ENCODE results near the gene KIAA1217.
"Not testable (repeated sequence)": the region's sequence is repeated elsewhere in the genome, so short reads cannot be mapped to it uniquely, and the experiment has no call there.

Gene KIAA1217

DNA sequence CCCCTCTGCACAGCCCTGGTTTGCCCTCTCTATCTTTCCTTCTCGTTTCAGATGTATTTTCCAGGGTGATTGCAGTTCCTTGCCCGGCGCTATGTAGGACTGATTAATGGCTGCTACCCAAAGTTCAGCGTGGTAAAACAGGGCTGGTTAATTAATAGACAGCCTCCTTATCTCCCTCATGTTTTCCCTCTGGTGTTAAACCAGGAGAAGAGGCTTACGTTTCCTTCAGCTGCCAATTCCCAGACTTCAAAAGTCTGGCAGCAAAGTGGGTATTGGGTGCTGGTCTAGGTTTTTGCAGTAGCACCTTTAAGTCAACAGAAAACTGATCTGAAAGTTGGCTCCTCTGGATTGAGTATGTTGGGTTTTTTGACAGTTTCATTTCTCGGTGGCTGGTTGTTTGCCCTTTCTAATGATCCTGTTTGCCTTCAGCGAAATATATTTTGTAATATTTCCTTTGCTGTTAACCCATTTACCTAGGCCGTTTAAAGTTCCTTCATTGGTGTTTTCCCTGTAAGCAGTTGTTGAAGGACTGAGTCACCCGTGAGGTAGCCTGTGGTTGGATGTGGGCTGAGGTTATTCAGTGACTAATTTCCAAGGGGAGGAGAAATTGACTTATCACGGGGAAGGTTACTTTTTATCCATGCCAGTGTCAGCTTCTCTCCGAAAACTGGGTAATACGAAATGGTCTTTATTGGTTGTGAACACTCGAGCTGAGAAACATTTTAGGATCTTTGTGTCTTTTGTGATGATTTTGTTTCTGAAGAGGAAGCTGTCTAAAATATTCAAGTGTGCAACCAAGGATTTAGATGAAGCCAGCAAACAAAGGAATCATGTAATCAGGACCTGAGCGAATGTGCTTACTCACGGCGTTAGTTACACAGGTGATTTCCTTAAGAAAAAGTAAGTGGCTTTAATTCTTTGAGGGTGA, 257.2 kb downstream of the KIAA1217 start:
- DNase-seq (ENCODE audit: low read depth) = no peak

DNA sequence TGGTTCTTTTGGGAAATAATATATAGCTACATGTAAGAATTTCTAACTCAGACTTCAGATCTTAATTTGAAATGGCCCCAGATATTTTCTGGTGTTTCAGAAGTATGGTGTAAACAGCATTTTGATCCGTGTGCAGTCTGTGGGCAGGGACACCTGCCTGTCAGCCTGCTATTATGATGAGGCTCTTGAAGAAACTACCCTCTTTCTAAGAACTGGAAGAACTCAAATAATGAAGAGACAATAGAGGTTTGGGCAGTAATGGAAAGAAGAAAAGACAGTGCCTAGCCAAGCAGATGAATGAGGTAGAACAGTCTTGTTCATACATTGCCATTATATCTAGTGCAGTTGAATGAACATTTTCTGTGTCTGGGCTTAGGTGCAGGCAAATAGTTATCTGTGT, 258.2 kb downstream of the KIAA1217 start:
- no peak for DNase-seq (ENCODE audit: low read depth)

DNA sequence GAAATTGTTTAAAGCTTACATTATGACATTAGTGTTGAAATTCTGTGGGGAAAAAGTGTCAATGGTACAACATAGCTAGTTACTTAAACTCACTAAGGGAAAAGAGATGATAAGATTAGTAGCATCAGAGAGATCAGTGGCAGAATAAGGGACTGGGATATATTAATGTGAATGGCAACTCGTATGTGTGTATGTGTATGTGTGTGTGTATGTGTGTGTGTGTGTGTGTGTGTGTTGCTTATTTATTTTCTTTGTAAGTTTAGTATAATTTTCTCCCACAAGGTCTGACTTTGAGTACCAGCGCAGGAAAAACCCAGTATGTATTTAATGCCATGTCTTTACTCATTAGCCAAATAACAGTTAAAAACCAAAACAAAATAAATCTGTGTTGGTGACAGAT, 258.7 kb downstream of the KIAA1217 start:
- DNase-seq (ENCODE audit: low read depth) = no peak

DNA sequence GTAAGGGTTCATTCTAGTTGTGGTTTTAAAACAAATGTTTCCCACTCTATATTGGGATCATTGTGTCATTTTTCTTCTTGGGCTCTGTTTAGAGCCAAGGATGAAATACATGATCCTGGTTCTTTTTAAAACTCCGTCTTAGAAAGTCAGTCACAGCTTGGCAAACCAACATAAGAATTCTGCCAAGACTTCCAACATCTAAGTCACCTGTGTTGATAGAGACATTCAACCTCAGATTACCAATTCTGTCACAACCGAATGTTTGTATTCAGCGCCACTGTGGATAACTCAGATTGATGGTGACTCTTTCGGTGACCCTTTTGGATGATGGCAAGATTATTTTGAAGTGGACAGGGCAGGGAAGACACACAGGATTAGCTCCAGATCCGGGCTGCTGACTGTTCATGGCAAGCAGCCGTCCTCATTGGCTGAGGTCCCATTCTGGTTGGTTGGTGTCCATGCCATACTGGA, 259.4 kb downstream of the KIAA1217 start:
- no peak for DNase-seq (ENCODE audit: low read depth)

DNA sequence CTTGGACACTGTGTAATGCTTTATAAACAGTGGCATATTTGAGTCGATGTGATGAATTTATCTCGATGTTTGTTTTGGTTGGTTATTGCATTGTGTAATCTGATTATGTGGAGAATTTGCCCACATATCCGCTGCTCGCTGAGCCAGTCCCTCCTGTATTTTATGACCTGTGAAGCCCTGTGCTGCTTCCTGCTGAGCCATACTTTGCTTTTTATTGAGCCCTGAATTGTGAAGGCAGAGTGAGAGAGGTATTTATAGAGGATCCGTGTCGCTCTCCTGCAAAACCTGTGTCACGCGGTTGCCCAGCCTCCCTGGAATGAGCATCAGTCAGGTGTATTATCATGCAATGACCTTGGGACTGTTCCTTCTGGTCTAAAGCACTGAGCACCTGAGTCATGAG, 261.1 kb downstream of the KIAA1217 start:
- DNase-seq (ENCODE audit: low read depth) = no peak

DNA sequence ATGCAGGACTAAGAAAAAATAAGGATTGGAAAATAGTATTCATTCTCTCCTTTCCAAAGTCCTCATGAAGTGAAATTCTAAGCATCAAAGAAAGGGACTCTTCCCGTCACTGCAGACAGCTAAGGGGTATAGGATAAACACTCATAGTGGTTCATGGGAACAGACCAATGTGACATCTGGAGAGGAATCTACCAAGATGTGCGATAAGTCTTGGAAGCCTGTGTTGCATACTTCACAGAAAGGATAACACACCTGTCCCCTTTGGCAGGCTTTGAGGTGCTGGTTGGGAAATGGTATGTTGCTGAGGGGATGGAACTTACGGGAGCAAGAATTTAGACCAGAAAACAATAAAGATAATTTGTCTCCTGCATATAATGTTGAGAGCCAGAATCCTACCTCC, 266.7 kb downstream of the KIAA1217 start:
- no peak for DNase-seq (ENCODE audit: low read depth)

DNA sequence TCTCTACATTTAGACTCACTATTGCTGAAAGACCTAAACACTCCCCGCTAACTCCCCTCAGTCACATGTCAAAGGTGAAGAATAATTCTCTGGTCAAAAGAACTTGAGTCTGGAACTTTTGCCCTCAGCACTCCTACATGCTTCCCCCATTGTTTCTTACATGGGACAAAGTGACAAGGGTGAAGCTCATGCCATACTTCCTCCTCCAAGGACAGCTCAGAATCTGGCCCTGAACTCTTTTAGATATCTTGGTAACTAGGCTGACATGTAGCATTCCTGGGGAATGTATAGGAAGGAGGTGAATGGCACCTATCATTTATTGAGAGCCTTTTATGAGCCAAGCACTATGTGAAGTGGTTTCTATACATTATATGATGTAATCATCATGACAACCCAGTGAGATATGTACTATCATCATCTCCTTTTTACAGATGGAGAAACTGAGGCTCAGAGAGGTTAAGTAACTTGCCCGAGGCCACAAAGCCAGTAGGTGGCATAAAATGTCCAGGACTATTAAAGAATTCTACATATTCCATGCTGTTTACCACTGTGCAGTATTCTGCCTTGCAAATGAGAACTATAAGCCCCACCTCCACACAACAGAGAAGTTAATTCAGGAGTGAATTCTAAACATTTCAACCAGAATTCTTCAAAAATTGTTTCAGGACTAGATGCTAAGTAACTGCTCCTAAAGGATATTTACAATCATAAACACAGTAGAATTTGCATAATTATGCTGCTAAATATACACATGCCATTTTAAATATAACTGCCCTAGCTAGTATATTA, 268.2 kb downstream of the KIAA1217 start:
- no peak for DNase-seq (ENCODE audit: low read depth)

DNA sequence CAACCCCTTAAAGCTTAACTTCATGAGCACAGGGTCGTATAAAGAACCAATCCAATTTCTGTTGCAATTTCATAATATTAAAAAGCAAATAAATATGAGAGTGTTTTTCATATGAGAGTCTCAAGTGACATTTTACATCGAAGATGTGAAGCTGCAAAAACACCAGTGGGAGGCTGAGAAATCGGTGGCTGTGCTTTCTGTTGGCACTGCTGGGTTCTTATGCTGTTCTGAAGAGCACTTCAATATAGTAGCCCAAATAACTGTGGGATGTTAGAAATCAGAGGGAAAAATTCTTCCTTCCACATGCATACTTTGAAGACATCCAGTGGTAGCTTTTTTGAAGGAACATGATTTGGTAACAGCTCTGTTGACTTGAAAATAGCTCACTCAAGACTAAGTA, 269.0 kb downstream of the KIAA1217 start:
- no peak for DNase-seq (ENCODE audit: low read depth)

DNA sequence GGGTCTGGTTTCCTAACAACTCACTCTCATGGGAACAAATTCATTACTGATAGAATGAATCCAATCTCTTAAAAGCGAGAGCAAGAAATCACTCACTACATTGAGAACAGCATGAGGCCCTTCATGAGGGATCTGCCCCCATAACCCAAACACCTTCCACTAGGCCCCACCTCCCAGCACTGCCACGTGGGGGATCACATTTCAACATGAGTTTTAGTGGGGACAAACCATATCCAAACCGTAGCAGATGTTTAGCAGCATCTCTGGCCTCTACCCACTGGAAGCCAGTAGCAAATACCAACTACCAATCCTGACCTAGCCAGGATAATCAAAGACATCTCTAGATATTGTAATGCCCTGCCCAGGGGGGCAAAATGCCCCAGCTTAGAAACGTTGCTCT, 270.9 kb downstream of the KIAA1217 start:
- DNase-seq (ENCODE audit: low read depth) = no peak

DNA sequence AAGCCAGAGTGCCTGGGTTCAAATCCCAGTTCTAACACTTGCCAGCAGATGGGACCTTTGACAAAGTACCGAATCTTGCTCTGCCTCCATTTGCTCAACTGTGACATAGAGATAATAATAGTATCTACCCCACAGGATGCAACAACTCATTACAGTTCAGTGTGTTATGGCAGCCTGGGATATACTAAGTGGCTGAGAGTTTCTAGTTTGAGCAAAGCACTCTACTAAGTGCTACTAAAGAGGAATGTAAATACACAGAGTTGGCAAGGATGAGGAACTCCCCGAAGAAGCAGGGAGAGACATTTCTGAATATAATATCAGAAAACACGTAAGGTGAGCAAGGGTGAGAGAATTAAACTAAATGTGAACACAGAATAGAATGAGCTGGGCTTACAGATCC, 271.5 kb downstream of the KIAA1217 start:
- no peak for DNase-seq (ENCODE audit: low read depth)

DNA sequence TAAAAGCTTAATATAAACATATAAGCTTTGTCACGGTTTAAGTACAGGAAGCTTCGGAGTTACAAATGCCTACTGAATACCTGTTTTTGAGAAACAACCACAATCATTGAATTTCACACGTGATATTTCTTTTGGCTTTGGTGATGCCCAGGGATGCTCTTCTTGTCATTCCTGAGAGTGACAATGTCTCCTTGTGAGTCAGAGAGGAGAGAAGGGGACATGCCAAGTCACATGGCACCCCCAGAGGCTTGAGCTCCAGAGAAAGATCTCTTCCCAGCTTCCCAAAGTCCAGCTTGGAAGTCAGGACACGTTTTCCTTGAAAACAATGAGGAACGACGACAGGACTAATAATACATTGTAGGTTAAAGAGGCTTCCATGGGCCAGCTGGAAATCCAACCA, 272.3 kb downstream of the KIAA1217 start:
- no peak for DNase-seq (ENCODE audit: low read depth)

DNA sequence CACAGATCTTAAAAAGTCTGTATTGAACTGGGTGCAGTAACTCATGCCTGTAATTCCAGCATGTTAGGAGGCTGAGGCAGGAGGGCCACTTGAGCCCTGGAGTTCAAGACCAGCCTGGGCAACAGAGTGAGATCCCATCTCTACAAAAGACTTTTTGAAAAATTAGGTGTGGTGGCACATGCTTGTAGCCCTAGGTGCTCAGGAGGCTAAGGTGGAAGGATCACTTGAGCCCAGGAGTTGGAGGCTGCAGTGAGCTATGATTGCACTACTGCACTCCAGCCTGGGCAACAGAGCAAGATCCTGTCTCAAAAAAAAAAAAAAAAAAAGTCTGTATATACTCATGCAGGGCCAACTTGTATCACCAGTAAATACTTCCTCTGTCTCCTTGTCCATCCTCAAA, 273.8 kb downstream of the KIAA1217 start:
- DNase-seq (ENCODE audit: low read depth) = not testable (repeated sequence)

DNA sequence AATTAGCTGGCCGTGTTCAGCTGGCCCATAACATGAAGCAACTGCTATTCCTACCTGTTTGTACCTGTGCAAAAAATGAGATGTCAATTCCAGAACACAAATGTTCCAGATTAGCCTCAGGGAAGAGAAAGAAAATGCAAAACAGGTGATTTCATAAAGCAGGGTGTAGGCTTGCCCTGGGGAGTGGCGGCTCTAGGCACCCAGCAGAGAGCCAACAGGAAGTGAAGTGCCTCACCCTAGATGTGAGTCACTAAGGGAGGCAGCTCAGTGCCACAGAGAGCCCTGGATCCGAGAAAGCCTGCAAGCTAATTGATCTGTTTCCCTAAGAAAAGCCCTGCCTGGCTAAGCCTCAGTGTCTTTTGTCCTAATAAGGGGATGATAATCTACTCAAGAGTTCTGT, 274.8 kb downstream of the KIAA1217 start:
- no peak for DNase-seq (ENCODE audit: low read depth)

DNA sequence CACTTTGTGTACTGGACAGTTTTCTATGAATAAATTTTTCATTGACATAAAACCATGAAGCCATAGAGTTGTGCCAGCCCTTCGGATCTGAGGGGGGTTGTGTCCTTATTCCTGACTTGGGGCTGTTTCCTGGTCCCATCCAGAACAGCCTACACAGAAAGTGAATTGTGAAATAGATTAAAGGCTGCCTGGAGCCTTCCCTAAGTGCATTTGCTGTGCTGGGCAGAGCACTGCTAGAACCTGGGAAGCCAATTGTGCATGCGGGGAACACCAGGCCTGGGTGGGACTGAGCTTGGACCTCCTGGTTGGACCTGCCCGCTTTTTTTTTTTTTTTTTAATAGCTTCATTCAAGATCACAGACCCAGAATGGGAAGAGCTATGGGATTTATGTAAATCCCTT, 275.8 kb downstream of the KIAA1217 start:
- DNase-seq (ENCODE audit: low read depth) = no peak

DNA sequence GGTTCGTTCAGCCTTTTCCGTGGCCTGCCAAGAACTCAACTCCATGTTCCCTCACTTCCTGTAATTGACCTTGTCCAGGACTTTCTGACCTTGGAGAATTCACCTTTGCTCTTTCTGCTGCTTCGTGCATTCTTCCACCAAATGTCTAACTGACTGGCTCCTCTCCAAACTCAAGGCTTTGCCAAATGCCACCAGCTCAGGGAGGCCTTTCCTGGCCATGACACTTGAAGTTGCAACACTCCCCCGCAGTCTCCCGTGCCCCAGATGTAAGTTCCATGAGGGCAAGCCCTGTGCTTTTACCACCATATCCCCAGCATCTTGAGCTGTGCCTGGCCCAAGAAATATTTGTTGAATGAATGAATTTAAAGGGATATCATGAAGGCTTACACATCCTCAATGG, 276.4 kb downstream of the KIAA1217 start:
- DNase-seq (ENCODE audit: low read depth) = no peak

DNA sequence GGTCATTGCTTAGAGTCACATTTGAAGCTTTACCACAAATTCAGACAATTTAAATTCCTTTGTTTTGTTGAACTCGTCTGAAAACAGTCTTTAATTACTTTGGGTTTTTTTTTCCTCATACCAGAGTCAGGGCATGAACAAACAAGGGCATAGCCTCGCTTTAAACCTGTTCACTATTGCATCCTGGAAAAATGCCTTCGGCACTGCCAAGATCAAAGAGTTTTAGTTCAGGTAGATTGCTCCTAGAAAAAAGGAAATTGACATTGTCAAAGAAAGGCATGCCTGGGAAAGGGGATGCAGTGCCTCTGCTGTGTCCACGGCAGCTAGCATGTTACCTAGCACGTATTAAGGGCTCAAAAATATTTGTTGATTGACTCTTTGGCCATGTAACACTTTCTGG, 279.7 kb downstream of the KIAA1217 start:
- no peak for DNase-seq (ENCODE audit: low read depth)

DNA sequence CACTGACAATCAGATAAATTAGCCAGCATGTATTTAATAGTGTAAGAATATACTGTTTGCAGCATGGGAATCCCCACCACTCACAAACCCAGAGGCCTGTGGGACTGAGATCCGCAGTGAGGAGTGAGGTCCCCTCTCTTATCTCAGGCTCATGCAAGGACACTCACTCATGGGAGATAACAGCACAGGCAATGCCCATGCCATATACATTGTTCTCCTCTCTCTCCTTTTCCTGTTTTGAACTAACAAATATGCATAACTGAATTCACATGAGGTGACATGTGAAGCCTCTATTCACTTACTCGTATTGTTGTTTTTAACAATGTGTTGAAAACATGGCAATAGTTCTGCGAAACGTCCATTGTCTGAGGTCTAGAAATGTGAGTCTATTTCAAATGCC, 284.2 kb downstream of the KIAA1217 start:
- no peak for DNase-seq (ENCODE audit: low read depth)

DNA sequence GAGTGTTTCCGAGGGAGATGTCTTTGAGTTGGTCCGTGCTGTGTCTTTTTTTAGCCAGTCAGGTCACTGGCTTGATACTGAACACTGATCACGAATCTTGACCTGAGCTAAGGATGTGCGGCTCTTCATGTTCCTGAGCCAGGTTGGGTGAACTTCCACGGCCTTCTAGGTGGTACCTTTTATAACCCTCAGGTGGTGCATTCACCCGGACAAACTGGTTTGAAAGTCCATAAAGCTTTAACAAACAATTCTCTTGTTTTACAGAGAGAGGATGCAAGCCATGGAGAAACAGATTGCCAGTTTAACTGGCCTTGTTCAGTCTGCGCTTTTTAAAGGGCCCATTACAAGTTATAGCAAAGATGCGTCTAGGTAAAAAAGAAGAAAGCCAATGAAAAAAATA, 285.3 kb downstream of the KIAA1217 start:
- DNase-seq (ENCODE audit: low read depth) = no peak

DNA sequence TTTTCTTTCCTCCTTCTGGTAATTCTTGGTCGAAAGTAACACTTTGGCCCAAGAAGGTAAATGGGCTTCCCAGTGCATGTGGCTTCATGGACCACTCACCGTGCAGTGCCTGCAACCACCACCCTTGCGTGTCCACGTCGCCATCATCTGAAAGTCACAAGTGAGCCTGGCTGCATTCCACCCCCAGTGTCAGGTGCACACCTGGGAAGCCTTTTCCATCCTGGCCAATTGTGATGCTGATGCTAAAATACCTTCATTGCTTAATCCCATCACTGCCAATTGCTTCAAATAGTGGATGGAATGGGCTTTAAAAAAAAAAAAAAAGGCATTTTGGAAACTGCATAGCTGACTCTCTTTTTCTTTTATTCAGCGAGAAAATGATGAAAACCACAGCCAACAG, 285.8 kb downstream of the KIAA1217 start:
- DNase-seq (ENCODE audit: low read depth) = no peak

DNA sequence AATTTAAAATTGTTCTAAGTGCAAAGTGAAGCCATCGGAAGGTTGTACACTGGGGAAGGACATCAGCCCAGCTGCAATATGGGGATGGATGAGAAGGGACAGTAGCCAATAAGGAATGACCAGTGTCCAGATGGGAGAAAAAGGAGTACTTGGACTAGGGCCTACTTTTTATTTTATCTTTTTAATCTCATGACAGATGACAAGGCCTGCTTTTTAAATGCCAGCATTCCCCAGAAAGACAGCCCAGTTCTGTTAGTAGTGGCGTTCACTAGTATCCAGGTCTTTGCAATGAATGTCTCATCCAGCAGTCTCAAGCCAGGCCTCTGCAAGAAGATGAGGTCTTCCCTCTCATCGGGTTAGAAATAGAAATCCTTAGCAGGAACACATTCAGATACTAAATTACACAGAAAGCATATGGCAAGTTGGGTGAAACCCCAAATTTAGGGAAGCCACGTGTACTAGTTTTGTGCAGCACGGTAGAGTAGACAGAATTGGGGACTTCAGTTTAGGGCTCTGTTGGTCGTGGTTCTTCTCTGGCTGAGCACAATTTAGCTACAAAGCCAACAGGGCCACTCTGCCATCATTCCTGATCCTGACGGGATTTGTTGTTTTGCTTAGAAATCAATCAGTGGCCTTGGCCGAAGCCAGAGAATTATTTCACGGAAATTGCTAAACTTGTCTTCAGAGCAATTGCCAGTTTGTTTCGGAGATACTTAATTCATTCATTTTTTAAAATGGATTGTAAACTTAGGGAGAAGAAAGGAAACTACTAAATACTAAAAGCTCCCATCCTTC, 286.9 kb downstream of the KIAA1217 start:
- no peak for DNase-seq (ENCODE audit: low read depth)

DNA sequence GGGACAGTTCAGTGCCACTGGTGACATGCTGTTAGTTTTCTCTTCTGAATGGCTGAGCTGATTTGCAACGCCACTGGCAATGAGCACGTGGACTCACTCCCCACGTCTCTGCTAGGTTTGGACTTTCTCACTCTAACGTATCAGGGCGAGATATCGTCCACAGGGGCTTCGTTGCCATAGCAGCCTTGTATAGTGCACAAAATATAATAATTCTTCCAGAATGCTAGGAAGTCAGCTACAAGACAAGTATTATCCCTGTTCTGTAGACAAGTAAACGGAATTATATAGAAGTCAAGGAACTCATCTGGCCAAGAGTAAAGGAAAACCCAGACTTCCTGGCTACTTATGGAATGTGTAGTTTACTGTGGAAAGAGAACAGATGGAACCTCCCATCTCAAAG, 288.0 kb downstream of the KIAA1217 start:
- DNase-seq (ENCODE audit: low read depth) = no peak

DNA sequence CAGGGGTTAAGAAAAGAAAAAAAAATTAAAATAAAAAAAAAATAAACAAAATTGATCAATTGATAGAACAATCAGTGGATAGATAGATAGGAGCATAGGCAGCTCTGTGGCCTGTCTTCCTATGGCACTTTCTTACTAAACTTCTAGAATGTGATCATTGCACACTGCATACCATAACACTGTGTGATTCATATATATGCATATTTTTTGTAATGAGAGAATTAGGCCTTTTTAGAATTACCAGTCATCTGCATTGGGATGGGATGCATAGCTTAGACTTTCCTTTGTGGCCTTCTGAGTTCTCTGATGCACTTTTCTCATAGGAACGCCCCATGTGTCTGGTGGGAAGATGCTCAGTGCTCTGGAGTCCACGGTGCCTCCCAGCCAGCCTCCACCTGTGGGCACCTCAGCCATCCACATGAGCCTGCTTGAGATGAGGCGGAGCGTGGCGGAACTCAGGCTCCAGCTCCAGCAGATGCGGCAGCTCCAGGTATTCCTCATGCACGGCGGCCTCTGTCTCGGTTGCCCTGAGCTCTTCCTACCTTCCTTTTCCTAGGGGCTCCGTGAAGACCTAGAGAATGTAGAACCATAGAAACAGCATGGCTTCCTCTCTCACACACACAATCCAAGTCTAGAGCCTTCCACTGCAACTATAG, 292.2 kb downstream of the KIAA1217 start:
- no peak for DNase-seq (ENCODE audit: low read depth)
